ENCODE data around the gene C16orf74. TPM values are rescaled to one million over a fixed set of nuclear protein-coding genes. Genes with fewer than 3 reads are reported as not detected.

Gene C16orf74
- total and polyA plus RNA-seq, 8 donors, result 0.37 to 1.3 (median 0.72) TPM

DNA sequence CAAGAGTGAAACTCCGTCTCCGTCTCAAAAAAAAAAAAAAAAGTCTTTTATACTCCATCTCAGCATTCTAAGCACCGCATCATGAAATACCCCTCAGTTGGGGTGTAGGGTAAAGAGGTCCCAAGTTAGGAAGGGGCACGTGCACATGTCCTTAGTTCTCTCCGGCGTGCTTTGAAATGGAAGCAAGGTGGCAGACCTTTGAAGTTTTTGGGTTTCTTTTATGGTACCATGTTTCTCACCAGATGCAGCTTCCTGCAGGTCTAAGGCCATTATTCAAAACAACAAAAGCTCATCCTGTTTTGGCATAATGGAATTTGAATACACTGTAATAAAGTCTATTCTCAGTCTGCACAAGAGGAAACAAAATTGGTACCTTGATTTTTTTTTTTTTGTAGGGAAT lies 38.9 kb upstream of the C16orf74 start:
- H3K36me3 ChIP-seq, result peaks cover 0 to 17% (median 0%) of the 10 kb centered on the region in 3 donors
- no peaks in the 10 kb centered on the region for H3K27me3 ChIP-seq
- no peak for DNase-seq
- 94% methylated on average over 6 of the region's 6 CpGs for WGBS, 2 donors
- no peak overlapping the region for H3K27ac ChIP-seq
- H3K9me3 ChIP-seq, result no peaks in the 10 kb centered on the region
- no peaks in the 10 kb centered on the region for H3K4me1 ChIP-seq
- FAIRE-seq, result no peak
- no peak overlapping the region for H3K4me3 ChIP-seq
- TF ChIP-seq, protein P1, sequence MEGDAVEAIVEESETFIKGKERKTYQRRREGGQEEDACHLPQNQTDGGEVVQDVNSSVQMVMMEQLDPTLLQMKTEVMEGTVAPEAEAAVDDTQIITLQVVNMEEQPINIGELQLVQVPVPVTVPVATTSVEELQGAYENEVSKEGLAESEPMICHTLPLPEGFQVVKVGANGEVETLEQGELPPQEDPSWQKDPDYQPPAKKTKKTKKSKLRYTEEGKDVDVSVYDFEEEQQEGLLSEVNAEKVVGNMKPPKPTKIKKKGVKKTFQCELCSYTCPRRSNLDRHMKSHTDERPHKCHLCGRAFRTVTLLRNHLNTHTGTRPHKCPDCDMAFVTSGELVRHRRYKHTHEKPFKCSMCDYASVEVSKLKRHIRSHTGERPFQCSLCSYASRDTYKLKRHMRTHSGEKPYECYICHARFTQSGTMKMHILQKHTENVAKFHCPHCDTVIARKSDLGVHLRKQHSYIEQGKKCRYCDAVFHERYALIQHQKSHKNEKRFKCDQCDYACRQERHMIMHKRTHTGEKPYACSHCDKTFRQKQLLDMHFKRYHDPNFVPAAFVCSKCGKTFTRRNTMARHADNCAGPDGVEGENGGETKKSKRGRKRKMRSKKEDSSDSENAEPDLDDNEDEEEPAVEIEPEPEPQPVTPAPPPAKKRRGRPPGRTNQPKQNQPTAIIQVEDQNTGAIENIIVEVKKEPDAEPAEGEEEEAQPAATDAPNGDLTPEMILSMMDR (IDR thresholded peaks at IDR 0.05), result no peak
- no peak for ATAC-seq
- intact Hi-C loops (cut with DNase I), result no loop called here

DNA sequence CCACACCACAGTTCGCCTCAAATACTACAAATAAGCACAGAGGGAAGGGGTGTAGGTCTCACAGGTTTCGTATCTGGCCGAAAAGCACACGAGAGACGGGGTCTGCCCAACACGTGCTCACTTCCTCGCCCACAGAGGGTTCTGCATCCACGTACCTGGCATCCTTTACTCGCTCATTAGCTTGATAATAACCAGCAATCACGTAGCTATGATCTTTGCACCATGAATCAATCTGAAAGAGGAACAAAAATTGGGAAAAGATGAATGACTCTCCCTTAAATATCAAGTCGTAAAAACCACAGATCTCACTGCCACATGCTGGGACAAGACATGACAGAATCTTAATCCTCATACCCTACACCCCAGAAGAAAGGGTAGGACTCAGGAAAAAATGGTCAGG lies 37.9 kb upstream of the C16orf74 start:
- ATAC-seq (no peak), FAIRE-seq (no peak), DNase-seq (no peak)
- no peaks in the 10 kb centered on the region for H3K27me3 ChIP-seq
- TF ChIP-seq, protein P1 (IDR thresholded peaks at IDR 0.05), result no peak
- peaks cover 0 to 17% (median 0%) of the 10 kb centered on the region in 3 donors for H3K36me3 ChIP-seq
- H3K4me3 ChIP-seq, result no peak overlapping the region
- no peaks in the 10 kb centered on the region for H3K4me1 ChIP-seq
- H3K27ac ChIP-seq, result no peak overlapping the region
- WGBS, 2 donors, result 92 to 93% methylated on average over 11 of the region's 11 CpGs
- intact Hi-C loops (cut with DNase I), result no loop called here
- H3K9me3 ChIP-seq, result no peaks in the 10 kb centered on the region

DNA sequence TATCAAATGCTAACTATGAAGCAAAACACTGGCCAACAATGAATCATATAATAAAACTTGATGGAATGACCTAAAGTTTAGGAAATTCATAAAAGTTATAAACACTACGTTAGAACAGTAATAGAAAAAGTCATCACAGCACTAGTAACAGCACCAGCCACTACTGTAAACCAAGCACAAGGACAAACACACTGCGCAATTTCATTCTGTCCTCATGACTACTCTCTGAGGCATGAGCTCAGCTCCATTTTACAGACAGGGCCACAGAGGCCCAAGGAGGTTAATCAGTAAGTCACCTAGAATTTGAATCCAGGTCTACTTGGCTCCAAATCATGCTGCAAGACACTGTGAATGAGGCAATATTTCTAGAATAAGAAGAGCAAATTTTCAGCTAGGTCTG lies 35.0 kb upstream of the C16orf74 start:
- Histone ChIP-seq H3K4me1 (peaks cover 0 to 4% (median 0%) of the 10 kb centered on the region in 3 donors), H3K27ac (no peak overlapping the region), H3K9me3 (no peaks in the 10 kb centered on the region), H3K4me3 (no peak overlapping the region), H3K36me3 (peaks cover 0 to 17% (median 0%) of the 10 kb centered on the region in 3 donors), H3K27me3 (no peaks in the 10 kb centered on the region)
- no peak for DNase-seq
- WGBS, 2 donors, result 94 to 100% methylated on average over 2 of the region's 2 CpGs
- ATAC-seq, result no peak
- FAIRE-seq, result no peak
- TF ChIP-seq, protein P1 (IDR thresholded peaks at IDR 0.05), result no peak
- intact Hi-C loops (cut with DNase I), result no loop called here

DNA sequence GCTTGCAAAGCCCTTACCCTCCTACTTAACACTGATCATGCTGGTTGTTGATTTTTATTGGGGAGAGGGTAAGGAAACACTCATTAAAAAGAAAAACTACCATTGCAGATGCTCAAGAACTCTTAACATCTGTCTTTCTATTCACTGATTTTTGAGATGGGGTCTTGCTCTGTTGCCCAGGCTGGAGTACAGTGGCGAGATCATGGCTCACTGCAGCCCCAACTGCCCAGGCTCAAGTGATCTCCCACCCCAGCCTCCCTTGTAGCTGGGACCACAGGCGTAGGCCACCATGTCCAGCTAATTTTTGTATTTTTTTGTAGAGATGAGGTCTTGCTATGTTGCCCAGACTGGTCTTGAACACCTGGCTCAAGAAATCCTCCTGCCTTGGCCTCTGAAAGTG lies 33.9 kb upstream of the C16orf74 start:
- H3K27ac ChIP-seq, result no peak overlapping the region
- no peaks in the 10 kb centered on the region for H3K27me3 ChIP-seq
- DNase-seq (no peak), ATAC-seq (no peak), FAIRE-seq (no peak)
- peaks cover 0 to 4% (median 0%) of the 10 kb centered on the region in 3 donors for H3K4me1 ChIP-seq
- 93 to 95% methylated on average over 2 of the region's 2 CpGs for WGBS, 2 donors
- no peak overlapping the region for H3K4me3 ChIP-seq
- intact Hi-C loops (cut with DNase I), result no loop called here
- peaks cover 0 to 21% (median 3%) of the 10 kb centered on the region in 3 donors for H3K36me3 ChIP-seq
- no peaks in the 10 kb centered on the region for H3K9me3 ChIP-seq
- TF ChIP-seq, protein P1 (IDR thresholded peaks at IDR 0.05), result no peak

DNA sequence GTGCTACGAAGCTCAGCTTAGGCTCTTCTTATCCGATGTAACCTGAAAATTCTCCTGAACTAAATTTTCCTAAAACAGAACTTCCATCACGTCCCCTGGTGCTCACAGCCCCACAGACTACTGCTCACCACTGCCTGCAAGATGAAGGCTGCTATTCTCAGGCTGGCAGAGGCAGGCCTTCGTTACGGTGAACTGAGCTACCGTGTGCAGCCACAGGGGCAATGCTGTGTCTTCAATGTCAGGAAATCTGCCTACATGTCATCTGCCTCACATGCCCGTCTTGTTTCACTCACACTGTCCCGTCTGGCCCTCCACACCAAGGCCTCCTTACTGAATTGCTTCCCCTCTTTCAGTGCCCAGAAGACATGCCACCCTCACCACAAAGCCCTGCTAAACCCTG lies 32.5 kb upstream of the C16orf74 start:
- ATAC-seq, result no peak
- 93 to 97% methylated on average over 8 of the region's 8 CpGs for WGBS, 2 donors
- peaks cover 0 to 31% (median 6%) of the 10 kb centered on the region in 3 donors for H3K36me3 ChIP-seq
- peak in 1 of 6 donors; percentile 29 for DNase-seq
- H3K27ac ChIP-seq, result no peak overlapping the region
- H3K27me3 ChIP-seq, result no peaks in the 10 kb centered on the region
- intact Hi-C loops (cut with DNase I), result no loop called here
- FAIRE-seq, result no peak
- TF ChIP-seq, protein P1 (IDR thresholded peaks at IDR 0.05), result no peak
- no peaks in the 10 kb centered on the region for H3K9me3 ChIP-seq
- H3K4me1 ChIP-seq, result peaks cover 0 to 4% (median 0%) of the 10 kb centered on the region in 3 donors
- H3K4me3 ChIP-seq, result no peak overlapping the region

Data from pancreas (tissue), 10 donors.